DND-41 (cell line): Measurements from ENCODE around the gene MXD4.

Experiments
- ATAC-seq: fragments of 200-7000 bp; cut with Tn5 transposase; 3 replicates; pipeline ENCODE4 v1.9.1; 2021; ENCODE audit warnings: low read depth; ENCODE audit not compliant: insufficient read depth
- DNase-seq: peaks from one replicate; pipeline ENCODE4 v3.0.0-alpha.2; 2020
- H2AFZ ChIP-seq: 2 replicates; pipeline ENCODE4 v1.6.0; 2012; ENCODE audit warnings: low read depth, low read length
- H3K27ac ChIP-seq: 2 replicates; pipeline ENCODE4 v1.5.1; 2012; ENCODE audit warnings: low read length, inconsistent platforms
- H3K27me3 ChIP-seq: fragments of 200-600 bp; sonication (generic); 2 replicates; pipeline ENCODE4 v1.6.0; 2012; ENCODE audit warnings: low read length, mild to moderate bottlenecking, inconsistent platforms; ENCODE audit not compliant: insufficient read depth, poor library complexity
- H3K36me3 ChIP-seq: 2 replicates; pipeline ENCODE4 v1.5.1; 2012; ENCODE audit warnings: low read length, inconsistent platforms; ENCODE audit not compliant: insufficient read depth
- H3K4me1 ChIP-seq: 2 replicates; pipeline ENCODE4 v1.5.1; 2012; ENCODE audit warnings: mild to moderate bottlenecking, low read length; ENCODE audit not compliant: insufficient read depth
- H3K4me2 ChIP-seq: 2 replicates; pipeline ENCODE4 v1.6.0; 2012; ENCODE audit warnings: mild to moderate bottlenecking, moderate library complexity, low read length, inconsistent platforms; ENCODE audit not compliant: insufficient read depth
- H3K4me3 ChIP-seq, 2 experiments: fragments of 200-600 bp in 1 of 2; shearing (Covaris generic) in 1 of 2; 2 replicates each; pipeline ENCODE4 v1.5.1; 2012 to 2016; ENCODE audit warnings: inconsistent platforms in 2 of 2, low read length in 2 of 2, mild to moderate bottlenecking in 2 of 2, low read depth in 1 of 2, moderate library complexity in 1 of 2
- H3K79me2 ChIP-seq: 2 replicates; pipeline ENCODE4 v1.6.0; 2012; ENCODE audit warnings: low read length, inconsistent platforms; ENCODE audit not compliant: insufficient read depth
- H3K9ac ChIP-seq: 2 replicates; pipeline ENCODE4 v1.6.0; 2012; ENCODE audit warnings: low read depth, mild to moderate bottlenecking, inconsistent platforms, low read length, moderate library complexity
- H3K9me3 ChIP-seq: 2 replicates; pipeline ENCODE4 v1.5.1; 2012; ENCODE audit warnings: low read length, moderate library complexity, mild to moderate bottlenecking, inconsistent platforms; ENCODE audit not compliant: insufficient read depth, severe bottlenecking
- H4K20me1 ChIP-seq: 2 replicates; pipeline ENCODE4 v1.6.0; 2012; ENCODE audit warnings: low read length; ENCODE audit not compliant: insufficient read depth
- EZH2 ChIP-seq: IDR thresholded peaks from 3 replicates; pipeline ENCODE4 v1.6.1; 2012; ENCODE audit warnings: borderline replicate concordance, low read depth, mild to moderate bottlenecking, moderate library complexity, low read length, inconsistent platforms; ENCODE audit not compliant: severe bottlenecking
- TF ChIP-seq, protein P1 (sequence below): IDR thresholded peaks from 2 replicates; pipeline ENCODE4 v1.5.1; 2012; ENCODE audit warnings: borderline replicate concordance, low read length, moderate library complexity, mild to moderate bottlenecking; ENCODE audit not compliant: poor library complexity, severe bottlenecking; ENCODE audit errors: extremely low read depth

The MXD4 gene

GRCh38 chr4:2304877-2305561, 43.1 kb upstream of the MXD4 start:
- no peaks in the 10 kb centered on the region for H3K4me1 ChIP-seq
- H3K4me3 ChIP-seq: no peak overlapping the region
- H3K36me3 ChIP-seq: no peaks in the 10 kb centered on the region
- no peak for ATAC-seq
- no peak overlapping the region for H3K4me2 ChIP-seq
- no peak overlapping the region for H3K9ac ChIP-seq
- TF ChIP-seq EZH2: no peak
- TF ChIP-seq, protein P1, sequence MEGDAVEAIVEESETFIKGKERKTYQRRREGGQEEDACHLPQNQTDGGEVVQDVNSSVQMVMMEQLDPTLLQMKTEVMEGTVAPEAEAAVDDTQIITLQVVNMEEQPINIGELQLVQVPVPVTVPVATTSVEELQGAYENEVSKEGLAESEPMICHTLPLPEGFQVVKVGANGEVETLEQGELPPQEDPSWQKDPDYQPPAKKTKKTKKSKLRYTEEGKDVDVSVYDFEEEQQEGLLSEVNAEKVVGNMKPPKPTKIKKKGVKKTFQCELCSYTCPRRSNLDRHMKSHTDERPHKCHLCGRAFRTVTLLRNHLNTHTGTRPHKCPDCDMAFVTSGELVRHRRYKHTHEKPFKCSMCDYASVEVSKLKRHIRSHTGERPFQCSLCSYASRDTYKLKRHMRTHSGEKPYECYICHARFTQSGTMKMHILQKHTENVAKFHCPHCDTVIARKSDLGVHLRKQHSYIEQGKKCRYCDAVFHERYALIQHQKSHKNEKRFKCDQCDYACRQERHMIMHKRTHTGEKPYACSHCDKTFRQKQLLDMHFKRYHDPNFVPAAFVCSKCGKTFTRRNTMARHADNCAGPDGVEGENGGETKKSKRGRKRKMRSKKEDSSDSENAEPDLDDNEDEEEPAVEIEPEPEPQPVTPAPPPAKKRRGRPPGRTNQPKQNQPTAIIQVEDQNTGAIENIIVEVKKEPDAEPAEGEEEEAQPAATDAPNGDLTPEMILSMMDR: no peak
- no peaks in the 10 kb centered on the region for H3K79me2 ChIP-seq
- no peaks in the 10 kb centered on the region for H3K9me3 ChIP-seq
- no peaks in the 10 kb centered on the region for H3K27me3 ChIP-seq
- H2AFZ ChIP-seq: no peak overlapping the region
- no peak for DNase-seq
- no peaks in the 10 kb centered on the region; the same call in 1 of the 2 replicates for H4K20me1 ChIP-seq
- H3K27ac ChIP-seq: no peak overlapping the region

DNA sequence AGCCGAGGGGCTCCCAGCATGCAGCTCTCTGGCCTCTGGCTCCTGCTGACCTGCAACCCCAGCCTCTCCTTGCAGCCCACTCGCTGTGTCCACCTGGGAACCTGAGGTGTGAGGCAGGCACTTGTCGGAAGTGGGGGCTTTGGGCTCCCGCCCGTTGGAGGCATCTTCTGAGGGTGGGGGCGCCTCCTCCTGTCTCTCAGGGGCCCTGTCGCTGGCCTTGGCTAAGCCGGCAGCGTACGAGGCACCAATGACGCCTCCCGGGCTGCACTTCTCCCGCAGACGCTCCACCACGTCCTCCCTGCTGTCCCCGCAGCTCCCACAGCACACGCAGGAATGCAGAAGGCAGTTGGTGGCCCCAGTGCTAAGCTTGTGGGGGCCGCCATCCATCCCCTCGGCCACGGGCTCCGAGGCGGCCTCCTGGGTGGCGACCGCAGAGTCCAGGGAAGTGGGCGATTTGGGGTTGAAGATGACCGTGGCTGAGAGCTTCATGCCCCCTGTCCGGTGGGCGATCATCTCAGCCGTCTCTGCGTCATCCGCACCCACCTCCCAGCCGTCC, 42.5 kb upstream of the MXD4 start:
- H3K9ac ChIP-seq: no peak overlapping the region
- no peak overlapping the region for H3K4me2 ChIP-seq
- TF ChIP-seq, protein P1: no peak
- TF ChIP-seq EZH2: no peak
- no peaks in the 10 kb centered on the region for H3K9me3 ChIP-seq
- no peaks in the 10 kb centered on the region for H3K4me1 ChIP-seq
- DNase-seq (no peak), ATAC-seq (no peak)
- H3K27ac ChIP-seq: no peak overlapping the region
- no peaks in the 10 kb centered on the region for H3K79me2 ChIP-seq
- no peaks in the 10 kb centered on the region for H3K36me3 ChIP-seq
- H3K4me3 ChIP-seq: no peak overlapping the region
- no peaks in the 10 kb centered on the region for H3K27me3 ChIP-seq
- H4K20me1 ChIP-seq: no peaks in the 10 kb centered on the region; the same call in 1 of the 2 replicates
- no peak overlapping the region for H2AFZ ChIP-seq

GRCh38 chr4:2303686-2304320, 41.9 kb upstream of the MXD4 start:
- Histone ChIP-seq H4K20me1 (no peaks in the 10 kb centered on the region; the same call in 1 of the 2 replicates), H3K27ac (no peak overlapping the region), H3K4me3 (no peak overlapping the region), H3K36me3 (no peaks in the 10 kb centered on the region), H3K79me2 (no peaks in the 10 kb centered on the region), H3K4me1 (no peaks in the 10 kb centered on the region), H3K4me2 (no peak overlapping the region), H2AFZ (no peak overlapping the region), H3K27me3 (no peaks in the 10 kb centered on the region), H3K9me3 (no peaks in the 10 kb centered on the region), H3K9ac (no peak overlapping the region)
- DNase-seq: no peak
- ATAC-seq: no peak
- TF ChIP-seq, protein P1: no peak
